Measurements from ENCODE around the gene LRRC61. TPM values are rescaled to one million over a fixed set of nuclear protein-coding genes. Genes with fewer than 3 reads are reported as not detected.
"Not testable (repeated sequence)": the region's sequence is repeated elsewhere in the genome, so short reads cannot be mapped to it uniquely, and the experiment has no call there.

LRRC61 gene
- 27.7 TPM for polyA plus RNA-seq (2012; ENCODE audit: low read depth, missing spikeins)

- FAIRE-seq: peak; percentile 97
- TF ChIP-seq POU2F2 (IDR thresholded peaks at IDR 0.05; ENCODE audit: low read depth, low read length): 0 out of 2 replicates have a peak, but pooled peaks have one; percentile 67
- no peak for TF ChIP-seq SPI1 (IDR thresholded peaks at IDR 0.05; ENCODE audit: low read depth, low read length)
- peak; percentile 74 for TF ChIP-seq PAX5 (IDR thresholded peaks at IDR 0.05; ENCODE audit: insufficient read depth, low read length, severe bottlenecking)
- TF ChIP-seq POLR2AphosphoS5 (IDR thresholded peaks at IDR 0.05; ENCODE audit: low read depth, low read length): peak; percentile 91
- peak; percentile 78 for TF ChIP-seq TAF1 (IDR thresholded peaks at IDR 0.05; ENCODE audit: low read depth, low read length)
- peak; percentile 83 for TF ChIP-seq POLR2A (IDR thresholded peaks at IDR 0.05; ENCODE audit: low read depth, low read length)
- DNase-seq (ENCODE audit: insufficient read length, low spot score): peak; percentile 67
These were observed at the start of gene LRRC61, which contains the start of gene ACTR3C for GRCh38 chr7:150322833-150323681. Gene LRRC61 (plus strand): TSS chr7:150323355. CDS start chr7:150336862, 13,507 bp downstream. Gene ACTR3C (minus strand): TSS chr7:150323545. CDS start chr7:150295296, 28,249 bp downstream.

- DNase-seq (ENCODE audit: insufficient read length, low spot score): not testable (repeated sequence)
- FAIRE-seq: peak; percentile 55
These were observed 46.9 kb upstream of the LRRC61 start for GRCh38 chr7:150276132-150276695.

GRCh38 chr7:150278383-150278782, 44.8 kb upstream of the LRRC61 start:
- DNase-seq (ENCODE audit: insufficient read length, low spot score); FAIRE-seq: not testable (repeated sequence)

- DNase-seq (ENCODE audit: insufficient read length, low spot score); FAIRE-seq: not testable (repeated sequence)
These were observed 41.3 kb upstream of the LRRC61 start for GRCh38 chr7:150281681-150282403.

GRCh38 chr7:150283111-150283510, 40.0 kb upstream of the LRRC61 start:
- DNase-seq (ENCODE audit: insufficient read length, low spot score); FAIRE-seq: not testable (repeated sequence)

- FAIRE-seq: peak; percentile 28
- not testable (repeated sequence) for DNase-seq (ENCODE audit: insufficient read length, low spot score)
These were observed 39.5 kb upstream of the LRRC61 start for GRCh38 chr7:150283608-150284007.

GRCh38 chr7:150285849-150286754, 37.1 kb upstream of the LRRC61 start:
- DNase-seq (ENCODE audit: insufficient read length, low spot score): not testable (repeated sequence)
- peak; percentile 86 for FAIRE-seq

GRCh38 chr7:150287815-150288214, 35.3 kb upstream of the LRRC61 start:
- FAIRE-seq: not testable (repeated sequence)

GRCh38 chr7:150288816-150289215, 34.3 kb upstream of the LRRC61 start:
- not testable (repeated sequence) for FAIRE-seq; DNase-seq (ENCODE audit: insufficient read length, low spot score)

More at GRCh38 chr7:150287815-150288214, 35.3 kb upstream of the LRRC61 start:
- not testable (repeated sequence) for DNase-seq (ENCODE audit: insufficient read length, low spot score)

- not testable (repeated sequence) for FAIRE-seq; DNase-seq (ENCODE audit: insufficient read length, low spot score)
- peak; percentile 25 for TF ChIP-seq SPI1 (IDR thresholded peaks at IDR 0.05; ENCODE audit: low read depth, low read length)
These were observed 32.8 kb upstream of the LRRC61 start for GRCh38 chr7:150290317-150290716.

GRCh38 chr7:150295027-150295426, 28.1 kb upstream of the LRRC61 start:
- not testable (repeated sequence) for FAIRE-seq; DNase-seq (ENCODE audit: insufficient read length, low spot score)

GRCh38 chr7:150295614-150296013, 27.5 kb upstream of the LRRC61 start:
- FAIRE-seq; DNase-seq (ENCODE audit: insufficient read length, low spot score): not testable (repeated sequence)

- DNase-seq (ENCODE audit: insufficient read length, low spot score): not testable (repeated sequence)
- FAIRE-seq: peak; percentile 31
These were observed 26.4 kb upstream of the LRRC61 start for GRCh38 chr7:150296802-150297201.

GRCh38 chr7:150297978-150298377, 25.2 kb upstream of the LRRC61 start:
- DNase-seq (ENCODE audit: insufficient read length, low spot score); FAIRE-seq: not testable (repeated sequence)

GRCh38 chr7:150302908-150303310, 20.2 kb upstream of the LRRC61 start:
- peak; percentile 31 for FAIRE-seq
- DNase-seq (ENCODE audit: insufficient read length, low spot score): not testable (repeated sequence)

GRCh38 chr7:150304499-150305258, 18.5 kb upstream of the LRRC61 start:
- not testable (repeated sequence) for FAIRE-seq; DNase-seq (ENCODE audit: insufficient read length, low spot score)
